Pancreas (tissue), 10 donors: ENCODE measurements around the gene HIVEP3. TPM values are rescaled to one million over a fixed set of nuclear protein-coding genes. Genes with fewer than 3 reads are reported as not detected.

ENCODE experiments used
- ATAC-seq, 4 donors: fragments of 200-7000 bp; cut with Tn5 transposase; one replicate each; pipeline versions ENCODE4 v1.8.0 to v1.9.1; 2020; ENCODE audit warnings: mild to moderate bottlenecking in 4 of 4, moderate library complexity in 4 of 4
- DNase-seq, 6 donors: peaks; one replicate each; pipeline ENCODE4 v3.0.0-alpha.2; 2020
- FAIRE-seq: peaks from 2 replicates; lab custom pipeline; 2012; peaks lifted over from hg19 to GRCh38; lab: Jason Lieb, UNC
- H3K27ac ChIP-seq, 4 donors: fragments of 200-600 bp; sonication (generic); 1 replicate in 3 of 4; 2 replicates in 1 of 4; pipeline versions ENCODE4 v1.5.0 to v1.8.0; 2020
- H3K27me3 ChIP-seq, 4 donors: fragments of 200-600 bp; one replicate each; pipeline ENCODE4 v1.8.0; 2021
- H3K36me3 ChIP-seq, 3 donors: fragments of 200-600 bp; sonication (generic) in 1 of 3; one replicate each; pipeline versions ENCODE4 v1.5.0 to v1.8.0; 2020 to 2021
- H3K4me1 ChIP-seq, 3 donors: fragments of 200-600 bp; one replicate each; pipeline ENCODE4 v1.8.0; 2021
- H3K4me3 ChIP-seq, 4 donors: fragments of 200-600 bp; sonication (generic) in 2 of 4; one replicate each; pipeline versions ENCODE4 v1.5.0 to v1.8.0; 2020 to 2021
- H3K9me3 ChIP-seq, 4 donors: fragments of 200-600 bp; one replicate each; pipeline ENCODE4 v1.8.0; 2021
- WGBS, 2 donors: extraction: QIAGEN DNeasy Blood & Tissue Kit; methylation state at CpG; one replicate each; pipeline ENCODE4 v1.1.7; 2013; 5-methylcytosine and 5-hydroxymethylcytosine counted together
- intact Hi-C, 3 donors: fragments of 100-400 bp; cut with DNase I; formaldehyde crosslinking; loops; one replicate each; pipeline versions ENCODE4 v1.11.1 to v1.14.2; 2022
- polyA plus RNA-seq, 2 donors: library from polyadenylated mRNA; stranded (reverse); fragments of 200-250 nt; gene quantifications; one replicate each; pipeline ENCODE4 v1.2.3, GENCODE V29; 2013
- total RNA-seq, 6 donors: library from RNA; stranded (reverse); fragmentation: NEBNext Ultra II Directional in 4 of 6; extraction: Animal tissue kit (Norgen Biotek cat#: 25700) in 4 of 6; gene quantifications; one replicate each; pipeline versions ENCODE4 v1.2.1 to v1.2.4, GENCODE V29; 2021 to 2023
- TF ChIP-seq, protein P1 (sequence below), 4 donors: fragments of 200-600 bp; sonication (generic) in 3 of 4; IDR thresholded peaks; one replicate each; pipeline versions ENCODE4 v1.5.0 to v1.8.0; 2021; ENCODE audit warnings: antibody characterized with exemption in 4 of 4
- donor health status: healthy with polysubstance abuse.
- donor health status: DM: no; HTN: no; CAD: no; lungs with moderate emphysema.
- donor health status: DM: no; HTN: no; CAD: no.
- donor health status: control.
- donor health status: control.
- donor health status: Bipolar disorder and iron deficiency.
- donor health status: DM: yes; HTN: yes; CAD: no.
- donor health status: DM: no; HTN: no; CAD: no.
- donor health status: DM: no; HTN: no; CAD: no.
- donor health status: DM: yes; HTN: yes; CAD: no.

HIVEP3 gene
- total and polyA plus RNA-seq, 8 donors: 2.7 to 5.0 (median 3.1) TPM

DNA sequence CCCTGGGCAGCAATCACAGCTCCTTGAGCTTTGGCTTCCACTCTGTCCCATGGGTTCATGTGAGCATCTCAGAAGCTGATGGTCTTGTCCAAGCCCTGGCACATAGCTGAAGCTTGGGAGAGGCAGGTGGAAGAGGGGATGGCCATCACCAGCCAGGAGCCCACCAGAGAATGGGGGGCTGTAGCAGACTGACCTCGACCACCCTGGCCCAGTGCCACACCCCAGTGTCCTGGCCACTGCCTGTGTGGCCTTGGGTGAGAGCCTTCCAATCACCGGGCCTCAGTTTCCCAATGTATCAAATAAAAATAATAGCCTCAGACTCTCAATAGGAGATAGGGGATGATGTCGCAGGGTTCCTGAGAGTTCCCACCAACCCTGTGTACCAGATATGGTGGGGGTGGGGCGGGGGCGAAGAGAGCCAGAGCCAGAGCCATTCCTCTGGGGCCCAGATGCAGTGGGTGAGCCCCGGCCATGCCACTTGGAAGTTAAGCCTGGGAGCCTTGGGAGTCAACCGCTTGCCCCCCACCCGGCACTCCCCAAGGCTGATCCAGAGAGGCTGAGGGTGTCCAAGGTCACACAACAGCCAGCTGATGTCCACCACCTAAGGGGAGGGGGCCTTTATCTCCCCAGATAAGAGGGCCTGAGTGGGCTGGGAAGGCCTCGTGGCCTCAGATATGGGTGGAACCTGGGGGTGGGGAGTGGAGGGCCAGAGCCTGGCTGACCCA, 424.9 kb downstream of the HIVEP3 start:
- peak in 2 of 6 donors; percentile 44 to 51 for DNase-seq

GRCh38 chr1:41493117-41493536, 425.6 kb downstream of the HIVEP3 start:
- H3K4me1 ChIP-seq: peaks cover 0 to 20% (median 3%) of the 10 kb centered on the region in 3 donors
- no peak overlapping the region for H3K27ac ChIP-seq
- no peaks in the 10 kb centered on the region for H3K36me3 ChIP-seq
- DNase-seq (peak in 3 of 6 donors; percentile 32 to 66 (median 46)), ATAC-seq (no peak), FAIRE-seq (no peak)
- intact Hi-C loops: no loop called here
- H3K27me3 ChIP-seq: no peaks in the 10 kb centered on the region
- H3K9me3 ChIP-seq: no peaks in the 10 kb centered on the region
- 91 to 100% methylated on average over 5 of the region's 5 CpGs for WGBS, 2 donors
- TF ChIP-seq, protein P1, sequence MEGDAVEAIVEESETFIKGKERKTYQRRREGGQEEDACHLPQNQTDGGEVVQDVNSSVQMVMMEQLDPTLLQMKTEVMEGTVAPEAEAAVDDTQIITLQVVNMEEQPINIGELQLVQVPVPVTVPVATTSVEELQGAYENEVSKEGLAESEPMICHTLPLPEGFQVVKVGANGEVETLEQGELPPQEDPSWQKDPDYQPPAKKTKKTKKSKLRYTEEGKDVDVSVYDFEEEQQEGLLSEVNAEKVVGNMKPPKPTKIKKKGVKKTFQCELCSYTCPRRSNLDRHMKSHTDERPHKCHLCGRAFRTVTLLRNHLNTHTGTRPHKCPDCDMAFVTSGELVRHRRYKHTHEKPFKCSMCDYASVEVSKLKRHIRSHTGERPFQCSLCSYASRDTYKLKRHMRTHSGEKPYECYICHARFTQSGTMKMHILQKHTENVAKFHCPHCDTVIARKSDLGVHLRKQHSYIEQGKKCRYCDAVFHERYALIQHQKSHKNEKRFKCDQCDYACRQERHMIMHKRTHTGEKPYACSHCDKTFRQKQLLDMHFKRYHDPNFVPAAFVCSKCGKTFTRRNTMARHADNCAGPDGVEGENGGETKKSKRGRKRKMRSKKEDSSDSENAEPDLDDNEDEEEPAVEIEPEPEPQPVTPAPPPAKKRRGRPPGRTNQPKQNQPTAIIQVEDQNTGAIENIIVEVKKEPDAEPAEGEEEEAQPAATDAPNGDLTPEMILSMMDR (IDR thresholded peaks at IDR 0.05): no peak
- H3K4me3 ChIP-seq: no peak overlapping the region

More for the DNA sequence above, 424.9 kb downstream of the HIVEP3 start:
- no peaks in the 10 kb centered on the region for H3K27me3 ChIP-seq
- intact Hi-C loops: no loop called here
- TF ChIP-seq, protein P1 (IDR thresholded peaks at IDR 0.05): no peak
- peaks cover 0 to 21% (median 3%) of the 10 kb centered on the region in 3 donors for H3K4me1 ChIP-seq
- FAIRE-seq: no peak
- H3K36me3 ChIP-seq: no peaks in the 10 kb centered on the region
- no peak for ATAC-seq
- H3K4me3 ChIP-seq: no peak overlapping the region
- WGBS, 2 donors: 83 to 90% methylated on average over 9 of the region's 9 CpGs
- H3K27ac ChIP-seq: no peak overlapping the region
- H3K9me3 ChIP-seq: no peaks in the 10 kb centered on the region

- no peak overlapping the region for H3K27ac ChIP-seq
- WGBS, 2 donors: 47 to 62% methylated on average over 7 of the region's 7 CpGs
- DNase-seq: peak in 3 of 6 donors; percentile 57 to 59 (median 59)
- TF ChIP-seq, protein P1 (IDR thresholded peaks at IDR 0.05): peak in 3 of 4 donors; percentile 25 to 39 (median 34)
- ATAC-seq: no peak
- no peaks in the 10 kb centered on the region for H3K9me3 ChIP-seq
- H3K27me3 ChIP-seq: no peaks in the 10 kb centered on the region
- no peaks in the 10 kb centered on the region for H3K36me3 ChIP-seq
- FAIRE-seq: no peak
- H3K4me3 ChIP-seq: no peak overlapping the region
- peaks cover 0 to 20% (median 3%) of the 10 kb centered on the region in 3 donors for H3K4me1 ChIP-seq
- intact Hi-C loops: no loop called here
Measured at GRCh38 chr1:41492341-41492848, 426.3 kb downstream of the HIVEP3 start.

- no peak for FAIRE-seq
- H3K4me1 ChIP-seq: peaks cover 0 to 9% (median 3%) of the 10 kb centered on the region in 3 donors
- peak in 2 of 6 donors; percentile 17 to 23 for DNase-seq
Measured at GRCh38 chr1:41490911-41491310, 427.8 kb downstream of the HIVEP3 start.

More at GRCh38 chr1:41490911-41491310, 427.8 kb downstream of the HIVEP3 start:
- H3K27ac ChIP-seq: no peak overlapping the region
- no peaks in the 10 kb centered on the region for H3K27me3 ChIP-seq
- no peak for ATAC-seq
- H3K36me3 ChIP-seq: no peaks in the 10 kb centered on the region
- TF ChIP-seq, protein P1 (IDR thresholded peaks at IDR 0.05): no peak
- intact Hi-C loops: no loop called here
- no peak overlapping the region for H3K4me3 ChIP-seq
- H3K9me3 ChIP-seq: no peaks in the 10 kb centered on the region
- WGBS, 2 donors: 81 to 83% methylated on average over 2 of the region's 2 CpGs
